A673 (cell line): Measurements from ENCODE around the gene ATP10A. TPM values are rescaled to one million over a fixed set of nuclear protein-coding genes. Genes with fewer than 3 reads are reported as not detected.

Experiments
- BruUV-seq: library from RNA; stranded (reverse); fragments of 400-500 nt; replicated peaks from 2 replicates; lab custom pipeline; 2021; lab: Mats Ljungman, UMichigan
- CTCF ChIA-PET: fragments of 300-600 bp; sonication (Branson Sonifier 250); formaldehyde crosslinking; loops from one replicate; lab custom pipeline; 2022; ENCODE audit warnings: antibody characterized with exemption; lab: Charles Lee
- POLR2A ChIA-PET: fragments of 300-600 bp; sonication (Branson Sonifier 250); formaldehyde crosslinking; loops from one replicate; lab custom pipeline; 2022; ENCODE audit warnings: antibody characterized with exemption; ENCODE audit not compliant: low non-redundant PET; lab: Charles Lee
- DNase-seq: peaks from one replicate; pipeline ENCODE4 v3.0.0-alpha.2; 2015; ENCODE audit warnings: low spot score
- H3K27ac ChIP-seq: fragments of 200-600 bp; sonication (generic); 2 replicates; pipeline ENCODE4 v1.5.1; 2016; ENCODE audit warnings: mixed run types, low read depth, mild to moderate bottlenecking, mixed read lengths, antibody characterized with exemption, low read length; ENCODE audit not compliant: poor library complexity, severe bottlenecking
- H3K27me3 ChIP-seq: fragments of 200-600 bp; sonication (generic); replicated peaks from 2 replicates; pipeline ENCODE4 v1.6.1; 2017; ENCODE audit warnings: mixed run types, low read depth, mild to moderate bottlenecking, mixed read lengths, antibody characterized with exemption, low read length; ENCODE audit not compliant: insufficient read depth, poor library complexity
- H3K36me3 ChIP-seq: fragments of 200-600 bp; sonication (generic); 2 replicates; pipeline ENCODE4 v1.6.1; 2016; ENCODE audit warnings: mixed run types, mild to moderate bottlenecking, mixed read lengths, antibody characterized with exemption, low read length; ENCODE audit not compliant: insufficient read depth, poor library complexity, severe bottlenecking
- H3K4me1 ChIP-seq: fragments of 200-600 bp; sonication (generic); 2 replicates; pipeline ENCODE4 v1.6.1; 2017; ENCODE audit warnings: mixed run types, mild to moderate bottlenecking, mixed read lengths, antibody characterized with exemption, low read length; ENCODE audit not compliant: insufficient read depth, poor library complexity, severe bottlenecking
- H3K4me3 ChIP-seq: fragments of 200-600 bp; sonication (generic); 2 replicates; pipeline ENCODE4 v1.5.1; 2016; ENCODE audit warnings: low read depth, mixed run types, mild to moderate bottlenecking, mixed read lengths, low read length; ENCODE audit not compliant: poor library complexity, severe bottlenecking
- H3K9me3 ChIP-seq: fragments of 200-600 bp; sonication (generic); 2 replicates; pipeline ENCODE4 v1.6.1; 2016; ENCODE audit warnings: mixed run types, low read depth, mild to moderate bottlenecking, mixed read lengths, antibody characterized with exemption, low read length; ENCODE audit not compliant: poor library complexity, severe bottlenecking
- CTCF ChIP-seq: fragments of 300-800, 200-600 bp; sonication (generic); conservative IDR thresholded peaks from 2 replicates; pipeline ENCODE4 v1.5.1; 2017; ENCODE audit warnings: low read depth, mild to moderate bottlenecking, antibody characterized with exemption, low read length, moderate library complexity, mixed read lengths
- EZH2 ChIP-seq: fragments of 200-600 bp; sonication (generic); IDR thresholded peaks from 2 replicates; pipeline ENCODE4 v1.6.1; 2017; ENCODE audit warnings: borderline replicate concordance, low read depth, mild to moderate bottlenecking, mixed read lengths, antibody characterized with exemption, low read length; ENCODE audit not compliant: poor library complexity, severe bottlenecking
- intact Hi-C: fragments of 100-400 bp; cut with micrococcal nuclease; formaldehyde crosslinking; loops from one replicate; pipeline ENCODE4 v1.10.0; 2022; ENCODE audit not compliant: unreplicated experiment
- total RNA-seq: library from RNA; stranded (reverse); gene quantifications from 2 replicates; pipeline ENCODE4 v1.2.3, GENCODE V29; 2021

ATP10A gene
- total RNA-seq, 1 experiment from 2014 or later: not detected

DNA sequence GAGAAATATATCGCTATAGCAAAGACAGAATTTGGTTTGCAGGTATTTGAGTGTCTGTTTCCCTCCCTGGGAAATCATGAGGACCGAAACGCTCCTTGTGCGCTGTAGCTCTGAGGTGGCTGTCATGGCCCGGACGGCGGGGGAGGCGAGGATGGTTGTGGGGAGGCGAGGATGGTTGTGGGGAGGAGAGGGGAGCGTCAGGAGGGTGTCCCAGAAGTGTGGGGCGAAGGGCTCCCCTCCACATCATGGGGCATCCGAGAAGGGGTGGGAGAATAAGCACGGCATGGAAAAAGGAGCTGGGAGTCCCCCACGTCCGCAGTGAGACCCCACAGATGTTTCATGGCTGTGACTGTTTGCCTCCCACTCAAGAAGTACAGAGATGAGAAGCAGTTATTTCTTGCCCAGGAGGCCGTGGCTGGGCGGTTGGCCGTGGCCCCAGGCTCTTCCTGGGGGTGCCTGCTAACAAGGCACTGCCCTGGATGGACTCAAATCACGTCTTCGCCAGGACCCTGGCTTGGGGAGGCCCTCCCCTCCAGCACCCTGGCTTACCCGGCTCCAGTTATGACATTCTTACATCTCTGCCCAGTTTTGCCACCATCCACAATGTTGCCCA is 947 bp upstream of the ATP10A start:
- intact Hi-C loops: no loop called here
- CTCF ChIA-PET: no interaction called here
- POLR2A ChIA-PET: no interaction called here
- no TSS peak for BruUV-seq
- H3K4me1 ChIP-seq: no peaks in the 10 kb centered on the region
- DNase-seq: no peak
- no peaks in the 10 kb centered on the region for H3K36me3 ChIP-seq
- TF ChIP-seq CTCF: no peak
- no peak for TF ChIP-seq EZH2
- H3K27me3 ChIP-seq: no peaks in the 10 kb centered on the region
- H3K4me3 ChIP-seq: no peak overlapping the region
- H3K9me3 ChIP-seq: peaks cover 8% of the 10 kb centered on the region
- no peak overlapping the region for H3K27ac ChIP-seq

GRCh38 chr15:25862472-25863110 is 536 bp downstream of the ATP10A start:
- POLR2A ChIA-PET: no interaction called here
- no peak overlapping the region for H3K27ac ChIP-seq

DNA sequence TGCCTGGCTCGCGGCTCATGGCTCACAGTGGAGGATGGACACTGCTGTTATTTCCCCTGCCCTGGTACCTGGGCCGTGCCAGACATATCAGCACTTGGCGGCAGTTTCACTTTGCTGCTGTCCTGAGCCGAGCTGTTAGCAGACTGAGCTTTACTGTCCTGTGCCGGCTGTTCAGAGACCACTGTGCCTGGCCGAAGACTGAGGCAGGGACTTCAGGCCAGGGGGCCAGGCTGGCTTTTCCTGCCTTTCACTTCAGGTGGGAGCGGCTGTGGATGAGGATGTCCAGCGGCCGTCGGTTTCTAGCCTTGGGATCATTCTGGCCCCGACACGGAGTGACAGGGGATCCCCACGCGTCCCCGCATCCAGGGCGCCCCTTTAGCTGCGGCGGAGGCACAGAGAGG is 1.1 kb downstream of the ATP10A start:
- intact Hi-C loops: no loop called here
- Histone ChIP-seq H3K4me3 (no peak overlapping the region), H3K36me3 (no peaks in the 10 kb centered on the region), H3K27ac (no peak overlapping the region), H3K27me3 (no peaks in the 10 kb centered on the region), H3K4me1 (no peaks in the 10 kb centered on the region), H3K9me3 (peaks cover 11% of the 10 kb centered on the region)
- no TSS peak for BruUV-seq
- ChIA-PET POLR2A (no interaction called here), CTCF (no interaction called here)
- TF ChIP-seq EZH2 (no peak), CTCF (no peak)
- DNase-seq: no peak

More at GRCh38 chr15:25862472-25863110, 536 bp downstream of the ATP10A start:
- BruUV-seq: no TSS peak
- intact Hi-C loops: no loop called here
- CTCF ChIA-PET: no interaction called here
- DNase-seq: no peak
- Histone ChIP-seq H3K36me3 (no peaks in the 10 kb centered on the region), H3K9me3 (peaks cover 11% of the 10 kb centered on the region), H3K4me3 (no peak overlapping the region), H3K4me1 (no peaks in the 10 kb centered on the region), H3K27me3 (no peaks in the 10 kb centered on the region)
- TF ChIP-seq EZH2: no peak
- TF ChIP-seq CTCF: no peak
